ENCODE measurements around the gene SLX4IP. TPM values are rescaled to one million over a fixed set of nuclear protein-coding genes. Genes with fewer than 3 reads are reported as not detected.

SLX4IP gene
- total RNA-seq, 1 experiment from 2014 or later = 11.1 TPM

GRCh38 chr20:10644458-10645204 is 209.5 kb downstream of the SLX4IP start:
- no peak overlapping the region for H2AFZ ChIP-seq (ENCODE audit: low read depth, low read length, poor library complexity, severe bottlenecking)
- ChIA-PET POLR2A (interaction anchor here (1.4 kb wide), 1 partner anchor 8 kb away, joined by 3 read pairs; no protein-coding TSS in a partner anchor), RAD21 (ENCODE audit: low non-redundant PET in 1 of 2, low total read pairs in 2 of 2, uncharacterized antibody in 2 of 2, unreplicated experiment in 2 of 2) (no interaction called here), CTCF (no interaction called here)
- DNase-seq (ENCODE audit: low read depth, low spot score) (no peak), ATAC-seq (no peak)
- H3K27me3 ChIP-seq (ENCODE audit: insufficient read depth, low read length) = no peaks in the 10 kb centered on the region
- H3K4me2 ChIP-seq (ENCODE audit: low read length) = no peak overlapping the region
- peaks cover 46 to 90% of the 10 kb centered on the region in 2 experiments; a peak in 3 of 4 replicates for H3K36me3 ChIP-seq (ENCODE audit: control insufficient read depth in 1 of 2, insufficient read depth in 2 of 2, low read length in 2 of 2)
- no peaks in the 10 kb centered on the region for H3K9me2 ChIP-seq (ENCODE audit: insufficient read depth)
- no peaks in the 10 kb centered on the region for H3K9me3 ChIP-seq (ENCODE audit: control insufficient read depth in 1 of 2, insufficient read depth in 1 of 2, low read depth in 1 of 2, low read length in 2 of 2)
- intact Hi-C loops (cut with micrococcal nuclease) = loop anchor here (10.0 kb wide), 1 partner anchor 90 kb away; no protein-coding TSS in a partner anchor
- TF ChIP-seq CTCF (IDR thresholded peaks at IDR 0.05 in 2 of 3, conservative IDR thresholded peaks at IDR 0.05 in 1 of 3; ENCODE audit: borderline replicate concordance in 1 of 3, insufficient read depth in 1 of 3, low read depth in 2 of 3, low read length in 2 of 3) = no peak
- no peak for TF ChIP-seq ELF1 (IDR thresholded peaks at IDR 0.05; ENCODE audit: borderline replicate concordance, low read depth)
- TF ChIP-seq MAX (IDR thresholded peaks at IDR 0.05) = no peak
- no peak for TF ChIP-seq REST (IDR thresholded peaks at IDR 0.05; ENCODE audit: low read depth)
- TF ChIP-seq ZNF274 (IDR thresholded peaks at IDR 0.05; ENCODE audit: low read depth, low read length) = no peak
- TF ChIP-seq CEBPB (IDR thresholded peaks at IDR 0.05; ENCODE audit: low read depth) = no peak
- TF ChIP-seq SRF (IDR thresholded peaks at IDR 0.05; ENCODE audit: low read depth) = no peak
- no peak for TF ChIP-seq SP1 (IDR thresholded peaks at IDR 0.05; ENCODE audit: low read depth)
- no peaks in the 10 kb centered on the region for H3K4me1 ChIP-seq (ENCODE audit: control insufficient read depth in 1 of 2, insufficient read depth in 2 of 2, low read length in 2 of 2)
- no peaks in the 10 kb centered on the region for H3K79me2 ChIP-seq (ENCODE audit: insufficient read depth, low read length)
- H4K20me1 ChIP-seq (ENCODE audit: insufficient read depth) = no peaks in the 10 kb centered on the region
- H3K9ac ChIP-seq (ENCODE audit: low read length) = no peak overlapping the region
- BruUV-seq (replicated peaks) = no TSS peak
- no peak overlapping the region for H3K4me3 ChIP-seq (replicated peaks in 1 of 2; ENCODE audit: low read depth in 1 of 2, low read length in 2 of 2)
- H3K27ac ChIP-seq (ENCODE audit: low read depth, low read length) = no peak overlapping the region

All from HCT116 (cell line).